GOT3 (cell line): ENCODE data around the gene HRK.
A peak's percentile ranks its signal among the peaks of the same experiment; 100 is the strongest.

Source experiments
- DNase-seq: peaks from one replicate; lab custom pipeline; 2025; ENCODE audit warnings: mixed read lengths; lab: John Stamatoyannopoulos, UW

HRK gene

DNA sequence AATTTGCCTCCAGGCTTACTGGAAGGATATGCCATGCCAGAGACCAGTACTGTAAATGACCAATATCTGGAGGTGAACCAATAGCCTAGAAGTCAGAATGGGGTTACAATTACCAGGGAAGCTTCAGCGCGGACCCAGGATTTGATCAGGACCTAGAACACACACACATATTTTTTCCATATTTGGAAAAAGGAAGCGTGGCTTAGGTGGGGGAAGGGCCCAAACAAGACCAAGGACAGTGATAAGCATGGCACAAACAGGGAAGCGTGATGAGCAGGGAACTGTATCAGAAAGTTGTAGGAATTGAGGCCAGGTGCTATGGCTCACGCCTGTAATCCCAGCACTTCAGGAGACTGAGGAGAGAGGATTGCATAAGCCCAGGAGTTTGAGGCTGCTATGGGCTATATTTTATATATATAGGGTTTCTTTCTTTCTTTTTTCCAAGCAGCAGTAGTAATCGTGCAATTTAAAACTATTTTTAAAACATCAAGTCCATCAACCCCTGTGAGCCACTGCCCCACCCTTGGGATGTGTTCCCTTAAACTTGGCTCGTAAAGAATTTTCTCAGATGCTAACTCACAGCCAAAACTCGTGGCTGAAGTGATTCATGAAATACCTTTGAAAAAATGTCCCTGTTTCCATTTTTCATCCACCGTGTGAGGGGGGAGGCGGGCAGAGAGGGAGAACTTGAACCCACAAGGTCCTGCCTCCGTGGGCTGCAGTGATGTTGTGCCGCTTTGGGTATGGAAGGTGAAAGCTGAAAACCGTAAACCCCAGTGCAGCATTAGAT, 16.7 kb downstream of the HRK start:
- DNase-seq: no peak

DNA sequence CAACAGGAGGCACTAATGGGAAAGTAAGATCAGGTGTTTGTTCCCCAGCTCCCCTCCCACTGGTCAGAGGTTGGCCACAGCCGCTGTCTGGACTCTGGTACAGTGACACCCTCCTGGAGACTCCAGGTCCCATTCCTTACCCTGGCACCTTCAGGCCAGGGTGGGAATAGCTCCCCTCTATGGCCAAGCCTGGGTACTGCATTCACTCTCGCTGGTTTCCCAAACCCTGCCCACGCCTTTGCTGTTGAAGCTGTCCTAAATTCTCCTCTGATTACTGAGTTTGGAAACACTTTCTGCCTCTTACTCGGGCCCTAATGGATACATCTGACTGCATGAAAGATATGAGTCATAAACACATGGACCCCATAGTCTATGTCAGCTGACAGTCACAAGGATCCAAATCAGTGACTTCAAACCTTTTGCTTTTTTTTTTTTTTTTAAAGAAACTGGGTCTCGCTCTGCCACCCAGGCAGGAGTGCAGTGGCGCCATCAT, 17.9 kb downstream of the HRK start:
- no peak for DNase-seq

DNA sequence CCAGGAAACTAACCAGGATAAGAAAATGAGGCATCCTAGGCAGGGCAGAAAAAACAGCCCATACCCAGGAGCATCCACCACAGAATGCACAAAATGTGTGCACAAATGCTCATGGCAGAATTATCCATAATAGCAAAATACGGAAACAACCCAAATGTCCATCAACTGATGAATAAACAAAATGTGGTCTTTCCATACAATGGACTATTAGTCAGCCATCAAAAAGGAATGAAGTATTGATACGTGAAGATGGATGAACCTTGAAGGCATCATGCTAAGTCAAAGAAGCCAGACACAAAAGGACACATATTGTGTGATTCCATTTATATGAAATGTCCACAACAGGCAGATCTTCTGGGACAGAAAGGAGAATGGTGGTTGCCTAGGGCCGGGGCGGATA, 19.1 kb downstream of the HRK start:
- no peak for DNase-seq

DNA sequence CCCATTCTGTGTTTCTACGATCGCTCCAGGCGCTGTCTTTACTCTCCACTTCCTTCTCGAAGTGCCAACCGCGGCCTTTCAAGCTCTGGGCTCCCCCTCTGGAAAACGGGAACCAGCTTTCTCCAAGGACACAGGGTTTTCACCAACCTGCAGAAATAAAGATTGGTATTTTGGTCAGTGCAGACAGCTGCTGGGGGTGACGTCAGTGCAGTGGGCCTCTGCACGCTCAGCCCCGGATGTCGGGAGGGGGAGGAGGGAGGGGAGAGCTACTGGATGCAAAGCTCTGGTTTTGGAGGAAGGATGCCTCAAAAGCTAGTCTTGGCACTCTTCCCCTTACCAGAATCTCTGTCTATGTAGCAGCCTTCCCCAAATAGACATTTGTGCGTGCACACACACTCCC, 19.9 kb downstream of the HRK start:
- DNase-seq: no peak

DNA sequence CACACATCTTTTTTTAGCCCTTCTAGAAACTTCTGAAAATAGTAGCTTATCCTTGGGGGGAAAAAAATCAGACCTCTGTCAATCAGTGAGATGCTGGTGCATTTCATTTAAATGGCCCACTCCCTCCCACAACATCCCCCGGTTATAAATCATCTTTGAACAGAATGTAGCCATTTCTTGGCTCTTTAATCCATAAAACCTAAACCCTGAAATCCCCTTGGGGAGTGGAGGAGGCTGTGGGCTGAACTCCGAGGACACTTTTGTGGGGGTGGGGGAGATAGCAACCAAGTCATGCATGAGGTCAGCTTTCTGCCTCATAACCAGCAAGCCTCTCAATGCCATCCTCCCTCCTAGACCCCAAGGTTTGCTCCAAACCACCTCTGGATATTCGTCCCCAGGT, 21.0 kb downstream of the HRK start:
- DNase-seq: no peak

DNA sequence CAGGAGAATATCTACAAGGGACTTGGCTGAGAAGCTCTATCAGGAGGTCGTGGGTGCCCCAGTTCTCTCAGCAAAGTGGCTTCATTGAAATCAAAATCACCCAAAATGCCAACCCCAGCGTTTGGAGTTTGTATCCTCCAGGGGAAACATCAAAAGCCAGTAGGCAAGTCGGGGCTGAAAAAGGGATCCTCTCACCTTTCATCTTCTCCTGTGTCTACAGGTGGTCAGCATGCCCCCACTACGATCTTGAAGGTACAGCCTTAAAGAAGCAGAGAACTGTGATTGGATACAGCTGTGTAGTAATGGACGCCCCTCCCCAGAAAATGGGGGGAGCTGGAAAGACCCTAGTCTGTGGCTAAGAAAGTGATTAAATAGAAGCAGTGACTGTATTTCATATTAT, 22.2 kb downstream of the HRK start:
- DNase-seq: no peak

DNA sequence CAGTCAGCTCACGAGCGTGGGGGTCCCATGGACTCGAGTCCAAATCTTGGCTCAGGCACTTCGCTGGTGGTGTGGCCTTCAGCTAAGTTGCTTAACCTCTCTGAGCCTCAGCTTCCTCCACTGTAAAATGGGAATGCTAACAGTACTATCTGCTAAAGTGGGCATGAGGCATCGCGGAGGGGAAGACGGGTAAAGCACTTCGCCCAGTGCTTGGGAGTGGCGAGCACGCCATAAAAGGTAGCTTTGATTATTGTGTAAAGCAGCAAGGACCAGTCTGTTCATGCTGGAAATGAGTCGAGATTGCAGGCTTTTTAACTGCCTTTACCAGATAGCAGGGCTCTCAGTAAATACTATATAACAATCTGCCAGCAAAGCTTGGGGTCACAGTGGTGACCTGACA, 24.5 kb downstream of the HRK start:
- no peak for DNase-seq

DNA sequence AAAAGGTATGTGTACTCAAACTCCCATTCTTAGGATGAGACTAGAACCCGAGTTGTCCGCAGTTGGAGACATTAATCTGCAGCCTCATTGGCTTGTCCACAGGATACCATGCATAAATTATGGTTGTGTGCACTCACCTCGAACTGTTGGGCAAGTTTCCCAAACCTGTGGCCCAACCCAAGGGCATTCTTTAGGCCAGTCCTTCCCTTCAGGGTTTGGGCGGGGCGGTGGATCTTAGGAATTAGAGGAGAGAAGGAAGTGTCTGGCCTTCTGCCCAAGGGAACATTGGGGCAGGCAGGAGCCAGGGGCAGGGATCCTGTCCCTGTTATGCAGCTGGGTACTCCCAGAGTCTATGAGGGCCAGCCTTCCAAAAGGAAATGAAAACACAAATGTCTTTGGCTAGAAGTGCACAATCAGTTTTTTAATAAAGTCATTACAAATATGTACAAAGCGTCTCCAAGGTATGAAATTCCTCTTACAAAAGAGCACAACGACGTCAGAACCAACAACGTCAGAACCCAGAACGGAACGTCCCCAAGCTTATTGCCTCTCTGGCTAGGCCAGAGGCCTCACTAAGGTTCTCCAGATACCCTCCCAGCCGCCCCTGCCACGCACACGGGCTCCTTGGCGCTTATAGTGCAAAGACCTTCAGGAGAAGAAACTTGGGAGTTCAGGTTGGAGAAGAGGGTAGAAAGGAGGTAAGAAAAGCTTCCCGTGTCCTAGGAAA, 25.3 kb downstream of the HRK start:
- no peak for DNase-seq

DNA sequence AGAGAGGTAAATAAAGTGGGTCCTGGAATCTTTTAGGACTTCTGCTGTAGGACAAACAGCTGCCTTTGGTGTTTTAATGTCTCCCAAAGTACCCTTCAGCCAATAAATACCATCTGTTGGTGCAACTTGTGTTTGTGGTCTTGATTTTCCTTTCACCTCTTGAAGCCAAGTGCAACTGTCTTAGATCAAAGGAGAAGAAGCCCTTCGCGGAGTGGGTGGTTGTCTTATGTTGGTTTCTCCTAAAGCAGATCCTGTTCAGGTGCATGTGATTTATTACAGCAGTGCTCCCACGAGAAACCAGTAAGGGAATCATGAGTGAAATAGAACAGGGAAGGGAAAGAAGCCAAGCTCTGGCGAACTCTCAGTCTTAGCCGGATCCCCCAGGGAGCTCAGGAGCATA, 27.7 kb downstream of the HRK start:
- DNase-seq: no peak

DNA sequence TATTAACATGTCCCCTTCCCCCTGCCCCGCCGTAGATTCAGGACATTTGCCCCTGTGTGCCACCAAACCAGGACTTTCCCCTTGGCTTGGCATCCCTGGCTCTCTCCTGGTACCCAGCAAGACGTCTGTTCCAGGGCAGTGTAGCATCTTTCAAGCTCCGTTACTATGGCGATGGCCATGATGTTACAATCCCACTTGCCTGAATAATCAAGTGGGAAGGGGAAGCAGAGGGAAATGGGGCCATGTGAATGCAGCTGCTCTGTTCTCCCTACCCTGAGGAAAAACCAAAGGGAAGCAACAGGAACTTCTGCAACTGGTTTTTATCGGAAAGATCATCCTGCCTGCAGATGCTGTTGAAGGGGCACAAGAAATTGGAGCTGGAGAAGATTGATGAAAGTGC, 28.9 kb downstream of the HRK start:
- DNase-seq: no peak

DNA sequence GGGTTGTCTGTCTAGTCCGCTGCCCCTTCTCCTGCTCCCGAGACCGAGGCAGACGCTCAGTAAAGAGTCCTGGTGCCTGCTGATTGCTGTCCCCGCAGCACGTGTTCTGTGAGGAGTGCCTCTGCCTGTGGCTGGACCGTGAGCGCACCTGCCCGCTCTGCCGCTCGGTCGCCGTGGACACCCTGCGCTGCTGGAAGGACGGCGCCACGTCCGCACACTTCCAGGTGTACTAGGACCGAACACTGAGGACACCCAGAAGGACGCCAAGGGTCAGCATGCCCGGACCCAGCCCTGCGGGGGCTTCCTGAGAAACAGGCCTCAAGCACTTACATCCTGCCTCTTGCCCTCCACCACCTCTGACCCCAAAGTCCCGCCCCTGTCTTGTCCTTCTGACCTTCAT, 32.0 kb downstream of the HRK start:
- DNase-seq: no peak

DNA sequence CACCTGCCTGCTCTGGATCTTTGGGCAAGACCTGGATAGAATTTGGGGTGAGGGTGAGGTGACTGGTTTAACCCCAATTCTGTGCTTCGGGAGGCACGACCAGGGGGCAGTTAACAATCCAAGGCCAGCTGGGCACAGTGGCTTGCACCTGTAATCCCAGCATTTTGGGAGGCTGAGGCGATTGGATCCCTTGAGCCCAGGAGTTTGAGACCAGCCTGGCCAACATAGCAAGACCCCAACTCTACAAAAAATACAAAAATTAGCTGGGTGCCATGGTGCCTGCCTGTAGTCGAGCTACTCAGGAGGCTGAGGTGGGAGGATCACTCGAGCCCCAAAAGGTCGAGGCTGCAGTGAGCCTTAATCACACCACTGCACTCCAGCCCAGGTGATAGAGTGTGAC, 38.2 kb downstream of the HRK start:
- DNase-seq: no peak

DNA sequence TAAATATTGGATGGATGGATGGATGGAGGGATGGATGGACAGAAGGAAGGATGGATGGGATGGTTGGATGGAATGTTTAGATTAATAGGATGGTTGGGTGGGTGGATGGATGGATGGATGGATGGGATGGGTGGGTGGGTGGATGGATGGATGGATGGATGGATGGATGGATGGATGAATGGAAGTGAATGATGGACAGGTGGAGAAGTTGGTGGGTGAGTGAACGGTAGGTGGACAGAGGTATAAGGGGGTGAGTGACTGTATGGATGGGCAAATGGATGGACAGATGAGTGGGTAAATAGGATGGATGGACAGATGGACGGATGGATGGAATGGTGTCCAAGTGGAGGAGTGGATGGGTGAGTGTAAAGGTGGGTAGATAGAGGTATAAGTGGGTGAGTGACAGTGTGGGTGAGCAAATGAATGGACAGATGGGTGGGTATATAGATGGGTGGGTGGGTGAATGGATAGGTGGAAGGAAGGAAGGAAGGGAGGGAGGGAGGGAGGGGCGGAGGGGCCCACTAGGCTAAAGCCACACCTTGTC, 41.9 kb downstream of the HRK start:
- no peak for DNase-seq

DNA sequence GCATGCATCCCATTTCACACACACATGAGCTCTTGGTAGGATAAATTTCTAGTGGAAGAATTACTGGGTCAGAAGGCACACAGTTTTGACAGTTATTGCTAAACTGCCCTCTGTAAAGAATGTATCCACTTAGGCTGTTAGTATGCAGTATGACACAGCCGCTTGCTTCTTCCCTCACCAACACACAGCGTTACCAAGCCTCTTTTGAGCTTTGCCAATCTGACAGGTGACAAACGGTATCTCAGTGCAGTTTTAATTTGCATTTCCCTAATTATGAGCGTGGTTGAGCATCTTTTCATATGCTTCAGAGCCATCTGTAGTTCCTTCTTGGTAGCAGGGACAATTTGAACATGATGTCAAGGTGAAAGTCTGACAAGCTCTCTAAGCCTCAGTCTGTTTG, 42.9 kb downstream of the HRK start:
- no peak for DNase-seq

DNA sequence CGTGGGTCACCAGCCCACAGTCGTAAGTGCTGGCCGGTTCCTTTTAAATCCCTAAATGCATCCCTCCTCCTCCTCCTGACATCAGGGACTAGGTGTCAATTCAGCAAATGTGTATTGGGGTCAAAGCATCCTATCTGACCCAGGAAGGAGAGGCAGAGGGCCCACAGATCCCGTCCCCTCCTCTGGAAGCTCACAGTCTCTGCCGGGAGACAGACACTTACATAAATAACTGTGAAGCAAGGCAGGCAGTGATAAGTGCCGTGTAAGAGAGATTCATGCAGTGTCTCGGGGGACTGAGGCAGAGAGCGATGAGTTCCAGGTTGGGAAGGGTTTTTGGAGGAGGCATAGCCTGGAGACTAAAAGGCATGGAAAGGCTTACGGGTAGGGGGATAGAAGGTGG, 44.1 kb downstream of the HRK start:
- no peak for DNase-seq

DNA sequence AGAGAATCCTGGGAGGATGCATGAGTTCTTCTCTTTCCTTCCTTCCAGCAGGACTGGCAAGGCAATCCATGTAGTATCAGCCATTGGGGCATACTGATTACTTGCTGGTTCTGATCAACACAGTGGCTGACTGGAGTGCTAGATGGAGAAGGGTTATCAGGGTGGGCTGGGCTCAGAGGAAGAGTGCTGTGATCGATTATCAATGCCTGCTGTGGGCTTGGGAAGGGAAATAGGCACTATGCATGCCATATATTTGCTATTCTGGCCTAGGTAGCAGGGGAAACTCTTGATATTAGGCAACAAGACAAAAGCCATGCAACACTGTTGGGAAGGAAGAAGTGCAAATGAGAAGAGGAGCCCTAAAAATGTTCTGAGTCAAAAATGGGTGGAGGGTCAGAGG, 45.8 kb downstream of the HRK start:
- DNase-seq: no peak

DNA sequence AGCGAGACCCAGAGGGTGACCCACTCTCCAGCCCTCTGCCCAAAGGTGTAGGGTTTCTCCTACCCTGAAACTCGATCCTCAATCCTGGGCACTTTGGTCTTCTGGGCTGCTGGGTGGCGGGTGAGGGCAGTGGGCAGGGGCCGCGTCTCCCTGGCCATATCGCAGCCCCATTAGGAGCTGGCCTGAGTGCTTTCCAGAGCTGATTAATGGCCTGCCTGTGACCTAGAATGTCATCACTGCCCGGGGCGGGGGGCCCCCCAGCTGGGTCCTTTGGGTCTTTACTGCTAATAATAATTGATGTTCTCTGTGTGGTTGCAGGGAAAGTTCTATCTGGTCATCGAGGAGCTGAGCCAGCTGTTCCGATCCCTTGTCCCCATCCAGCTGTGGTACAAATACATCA, 47.8 kb downstream of the HRK start:
- no peak for DNase-seq

DNA sequence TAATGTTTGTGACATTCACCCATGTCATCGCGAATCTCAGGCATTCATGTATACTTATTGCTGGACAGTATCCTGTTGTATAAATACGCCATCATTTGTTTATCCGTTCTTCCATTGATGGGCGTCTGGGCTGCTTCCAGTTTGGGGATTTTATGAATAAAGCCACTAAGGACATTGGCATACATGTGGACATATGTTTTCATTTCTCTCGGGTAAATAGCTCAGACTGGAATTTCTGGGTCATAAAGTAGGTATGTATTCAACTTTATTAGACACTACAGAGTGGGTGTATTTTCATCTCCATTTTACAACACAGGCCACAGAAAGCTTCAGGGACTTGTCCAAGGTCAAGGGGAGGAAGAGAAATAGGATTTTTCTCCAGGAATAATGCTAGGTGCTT, 48.9 kb downstream of the HRK start:
- DNase-seq: no peak

DNA sequence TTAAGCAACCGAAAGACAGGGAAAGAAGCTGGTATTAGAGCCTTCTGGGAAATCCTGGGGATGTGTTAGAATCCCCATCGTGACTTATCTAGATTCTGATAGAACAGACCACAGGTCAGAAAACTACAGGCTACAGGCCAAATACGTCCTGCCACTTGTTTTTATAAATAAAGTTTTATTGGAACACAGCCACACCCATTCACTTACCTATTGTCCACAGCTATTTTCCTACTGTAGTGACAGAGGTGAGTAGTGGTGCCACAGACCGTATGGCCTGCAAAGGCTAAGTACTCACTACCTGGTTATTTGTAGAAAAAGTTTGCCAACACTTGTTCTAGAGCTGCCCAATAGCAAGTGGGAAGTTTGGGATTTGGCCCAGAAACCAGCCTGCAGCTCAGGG, 53.8 kb downstream of the HRK start:
- DNase-seq: no peak

DNA sequence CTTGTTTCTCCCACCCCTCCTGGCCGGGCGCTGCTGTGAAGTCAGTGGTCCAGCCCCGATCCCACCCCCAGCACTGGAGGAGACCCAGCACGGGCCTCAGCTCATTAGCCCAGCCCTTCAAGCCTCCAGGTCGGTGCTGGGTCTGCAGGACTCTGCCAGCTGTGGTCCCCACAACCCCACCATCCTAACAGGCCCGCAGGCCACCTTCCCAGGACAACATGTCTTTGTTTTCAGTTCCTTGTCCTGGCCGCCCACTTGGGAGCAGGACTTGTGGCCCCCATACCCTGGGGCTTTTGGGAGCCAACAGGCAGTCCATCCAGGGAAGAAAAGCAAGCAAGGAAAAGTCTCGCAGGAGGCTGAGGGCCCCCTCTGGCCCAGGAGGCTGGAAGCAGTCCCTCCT, 60.0 kb downstream of the HRK start:
- no peak for DNase-seq

DNA sequence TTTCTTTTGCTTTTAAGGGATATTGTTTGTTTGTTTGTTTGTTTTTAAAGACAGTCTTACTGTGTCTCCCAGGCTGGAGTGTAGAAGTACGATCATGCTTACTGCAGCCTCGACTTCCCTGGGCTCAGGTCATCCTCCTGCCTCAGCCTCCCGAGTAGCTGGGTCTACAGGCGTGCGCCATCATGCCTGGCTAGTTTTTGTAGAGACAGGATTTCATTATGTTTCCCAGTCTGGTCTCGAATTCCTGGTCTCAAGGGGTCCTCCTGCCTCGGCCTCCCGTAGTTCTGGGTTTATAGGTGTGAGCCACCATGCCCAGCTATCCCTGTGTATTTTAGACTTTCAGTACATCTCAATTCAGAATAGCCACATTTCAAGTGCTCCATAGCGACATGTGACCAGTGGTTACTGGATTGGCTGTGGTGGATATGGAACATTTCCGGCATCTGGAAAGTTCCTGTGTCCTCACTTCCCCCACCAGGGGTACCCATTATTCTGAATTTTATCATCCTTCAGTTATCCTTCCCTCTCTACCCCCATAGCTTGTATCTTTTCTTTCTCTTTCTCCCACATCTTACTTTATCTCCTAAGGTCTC, 61.1 kb downstream of the HRK start:
- no peak for DNase-seq

DNA sequence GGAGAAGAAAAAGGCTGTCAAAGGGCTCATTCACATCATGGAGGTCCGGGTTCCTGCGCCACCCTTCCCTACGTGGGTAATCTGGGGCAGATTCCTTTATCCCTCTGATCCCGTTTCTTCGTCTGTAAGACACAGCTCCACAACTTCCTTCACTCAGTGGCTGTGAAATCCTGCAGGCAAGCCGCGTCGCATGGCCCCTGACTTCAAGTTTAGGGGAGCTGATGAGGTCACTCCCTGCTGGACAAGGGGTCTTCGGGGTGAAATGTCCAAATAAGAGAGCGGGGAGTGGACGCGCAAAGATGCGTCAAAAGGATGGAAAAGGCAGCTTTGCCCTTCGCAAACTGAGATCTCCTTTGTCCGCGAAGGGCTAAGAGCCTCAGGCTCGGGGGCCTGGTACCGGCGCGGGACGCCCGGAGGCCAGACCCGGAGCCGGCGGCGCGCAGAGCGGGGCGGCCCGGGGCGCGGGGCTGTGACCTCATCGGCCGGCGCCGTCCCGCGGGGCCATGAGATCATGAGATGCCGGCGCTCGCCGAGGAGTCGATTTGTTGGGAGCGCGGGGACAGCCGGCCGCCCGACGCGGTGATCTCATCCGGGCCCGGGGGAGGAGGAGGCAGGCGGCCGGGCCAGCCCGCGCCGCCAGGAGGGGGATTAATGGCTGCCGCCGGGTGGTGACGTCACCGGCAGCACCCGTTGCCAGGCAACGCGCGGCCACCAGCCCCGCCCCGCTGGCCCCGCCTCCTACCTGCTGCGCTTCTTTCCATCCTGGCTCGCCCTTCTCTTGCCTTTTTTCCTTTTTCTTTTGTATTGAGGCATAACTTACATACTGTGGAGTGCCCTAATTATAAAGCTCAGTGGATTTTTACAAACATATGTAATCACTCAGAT, 62.1 kb downstream of the HRK start:
- peak; percentile 83 for DNase-seq
